Neuron (in vitro differentiated cells): ENCODE measurements around the gene PIPOX.

Experiments used
- H2AFZ ChIP-seq: one replicate; pipeline ENCODE4 v1.6.1; 2013; ENCODE audit warnings: low read depth, mild to moderate bottlenecking, inconsistent platforms, low read length, moderate library complexity
- H3K27me3 ChIP-seq: one replicate; pipeline ENCODE4 v1.6.1; 2013; ENCODE audit warnings: low read length; ENCODE audit not compliant: insufficient read depth
- H3K36me3 ChIP-seq: one replicate; pipeline ENCODE4 v1.6.1; 2013; ENCODE audit warnings: low read length; ENCODE audit not compliant: insufficient read depth
- H3K4me1 ChIP-seq: one replicate; pipeline ENCODE4 v1.6.1; 2013; ENCODE audit warnings: low read length; ENCODE audit not compliant: insufficient read depth
- H3K4me3 ChIP-seq: 2 replicates; pipeline ENCODE4 v1.5.1; 2013; ENCODE audit warnings: mild to moderate bottlenecking, low read length, moderate library complexity
- H3K9me3 ChIP-seq: one replicate; pipeline ENCODE4 v1.6.1; 2013; ENCODE audit warnings: low read length

The PIPOX gene

GRCh38 chr17:29062215-29062614, 19.3 kb downstream of the PIPOX start:
- Histone ChIP-seq H3K4me3 (no peak overlapping the region), H3K4me1 (peaks cover 16% of the 10 kb centered on the region), H2AFZ (no peak overlapping the region), H3K9me3 (no peaks in the 10 kb centered on the region), H3K27me3 (no peaks in the 10 kb centered on the region), H3K36me3 (no peaks in the 10 kb centered on the region)

DNA sequence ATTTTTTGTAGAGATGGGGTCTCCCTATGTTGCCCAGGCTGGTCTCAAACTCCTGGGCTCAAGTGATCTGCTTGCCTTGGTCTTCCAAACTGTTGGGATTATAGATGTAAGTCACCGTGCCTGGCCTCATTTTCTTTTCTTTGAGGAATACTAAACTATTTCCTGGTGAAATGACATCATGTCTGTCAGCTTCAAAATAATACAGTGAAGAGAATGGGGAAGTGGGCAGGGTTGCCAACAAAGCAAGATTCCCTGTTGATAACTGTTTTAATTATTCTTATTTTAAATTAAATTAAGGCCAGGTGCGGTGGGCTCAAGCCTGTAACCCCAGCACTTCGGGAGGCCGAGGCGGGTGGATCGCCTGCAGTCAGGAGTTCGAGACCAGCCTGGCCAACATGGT, 21.1 kb downstream of the PIPOX start:
- H3K4me1 ChIP-seq = peaks cover 16% of the 10 kb centered on the region

DNA sequence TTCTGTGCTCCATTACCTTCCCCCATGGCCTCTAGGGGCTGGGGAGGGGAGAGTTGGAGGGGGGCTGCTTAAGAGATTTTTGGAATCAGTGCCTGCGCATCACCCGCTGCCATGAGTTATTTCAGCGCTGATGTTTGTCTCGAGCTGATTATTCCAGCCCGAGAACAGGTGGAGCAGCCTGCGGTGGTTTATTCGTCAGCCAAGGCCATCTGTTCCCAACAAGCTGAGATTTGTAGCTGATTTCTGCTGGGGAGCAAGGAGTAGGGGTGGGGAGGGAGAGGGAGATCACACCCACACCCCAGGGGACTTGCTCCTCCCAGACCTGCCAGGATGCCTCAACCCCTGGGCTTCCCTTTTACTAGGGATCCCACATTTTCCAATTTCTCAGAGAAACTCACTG, 23.1 kb downstream of the PIPOX start:
- H3K9me3 ChIP-seq = no peaks in the 10 kb centered on the region
- H3K4me3 ChIP-seq = no peak overlapping the region
- H2AFZ ChIP-seq = no peak overlapping the region
- no peaks in the 10 kb centered on the region for H3K36me3 ChIP-seq
- H3K4me1 ChIP-seq = peaks cover 6% of the 10 kb centered on the region
- no peaks in the 10 kb centered on the region for H3K27me3 ChIP-seq

More for the DNA sequence above, 21.1 kb downstream of the PIPOX start:
- Histone ChIP-seq H2AFZ (no peak overlapping the region), H3K4me3 (no peak overlapping the region), H3K36me3 (no peaks in the 10 kb centered on the region), H3K9me3 (no peaks in the 10 kb centered on the region), H3K27me3 (no peaks in the 10 kb centered on the region)

GRCh38 chr17:29066606-29067005, 23.7 kb downstream of the PIPOX start:
- peaks cover 2% of the 10 kb centered on the region for H3K4me1 ChIP-seq
- H3K36me3 ChIP-seq = no peaks in the 10 kb centered on the region
- no peaks in the 10 kb centered on the region for H3K27me3 ChIP-seq
- H2AFZ ChIP-seq = no peak overlapping the region
- H3K4me3 ChIP-seq = no peak overlapping the region
- H3K9me3 ChIP-seq = no peaks in the 10 kb centered on the region

DNA sequence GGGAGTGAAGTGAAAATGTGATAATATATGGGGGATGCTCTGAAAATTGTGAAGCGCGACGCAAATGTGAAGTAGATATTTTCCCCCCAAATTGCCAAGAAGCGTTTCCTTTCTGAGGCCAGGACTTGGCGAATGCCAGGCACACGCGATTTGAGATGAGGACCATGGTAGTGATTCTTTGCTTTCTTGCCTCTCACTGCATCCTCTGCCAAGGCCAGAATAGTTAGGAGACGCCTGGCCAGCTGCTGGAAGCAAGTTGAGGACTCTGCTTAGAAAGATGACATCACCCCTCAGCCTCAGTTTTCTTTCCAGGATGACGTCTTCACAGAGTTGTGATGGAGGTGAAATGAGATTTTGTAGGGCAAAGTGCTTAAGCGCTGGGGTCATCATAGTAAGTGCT, 25.9 kb downstream of the PIPOX start:
- peaks cover 2% of the 10 kb centered on the region for H3K4me1 ChIP-seq
- no peaks in the 10 kb centered on the region for H3K27me3 ChIP-seq
- H3K4me3 ChIP-seq = no peak overlapping the region
- H3K36me3 ChIP-seq = no peaks in the 10 kb centered on the region
- no peak overlapping the region for H2AFZ ChIP-seq
- H3K9me3 ChIP-seq = no peaks in the 10 kb centered on the region

GRCh38 chr17:29069526-29070041, 26.6 kb downstream of the PIPOX start:
- H2AFZ ChIP-seq = no peak overlapping the region
- no peaks in the 10 kb centered on the region for H3K36me3 ChIP-seq
- peaks cover 1% of the 10 kb centered on the region for H3K9me3 ChIP-seq
- H3K4me3 ChIP-seq = no peak overlapping the region
- H3K27me3 ChIP-seq = no peaks in the 10 kb centered on the region
- peaks cover 2% of the 10 kb centered on the region for H3K4me1 ChIP-seq

- Histone ChIP-seq H3K36me3 (no peaks in the 10 kb centered on the region), H3K4me3 (no peak overlapping the region), H3K9me3 (peaks cover 2% of the 10 kb centered on the region), H2AFZ (no peak overlapping the region), H3K4me1 (peaks cover 2% of the 10 kb centered on the region), H3K27me3 (no peaks in the 10 kb centered on the region)
Observed at GRCh38 chr17:29070308-29070707, 27.4 kb downstream of the PIPOX start.

DNA sequence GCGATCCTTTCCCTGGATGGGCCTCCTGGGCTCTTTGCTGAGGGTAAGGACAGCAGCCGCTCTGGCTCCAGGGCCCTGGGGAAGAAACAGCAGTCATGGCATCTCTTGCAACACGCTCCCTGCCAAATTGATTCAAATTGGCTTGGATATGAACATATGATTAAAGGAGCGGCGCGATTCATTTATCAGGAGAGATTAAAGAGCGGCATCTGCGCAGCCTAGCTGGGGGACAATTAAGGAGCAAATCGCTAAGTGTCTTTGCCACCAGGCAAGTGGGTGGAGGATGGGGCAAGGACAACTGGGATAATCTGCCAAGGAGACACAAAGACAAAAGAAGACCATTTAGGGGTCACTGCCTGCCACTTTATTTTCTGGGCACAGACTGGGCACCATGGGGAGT, 27.8 kb downstream of the PIPOX start:
- Histone ChIP-seq H3K9me3 (peaks cover 2% of the 10 kb centered on the region), H3K27me3 (no peaks in the 10 kb centered on the region), H3K4me3 (no peak overlapping the region), H3K36me3 (no peaks in the 10 kb centered on the region), H3K4me1 (peaks cover 2% of the 10 kb centered on the region), H2AFZ (no peak overlapping the region)

DNA sequence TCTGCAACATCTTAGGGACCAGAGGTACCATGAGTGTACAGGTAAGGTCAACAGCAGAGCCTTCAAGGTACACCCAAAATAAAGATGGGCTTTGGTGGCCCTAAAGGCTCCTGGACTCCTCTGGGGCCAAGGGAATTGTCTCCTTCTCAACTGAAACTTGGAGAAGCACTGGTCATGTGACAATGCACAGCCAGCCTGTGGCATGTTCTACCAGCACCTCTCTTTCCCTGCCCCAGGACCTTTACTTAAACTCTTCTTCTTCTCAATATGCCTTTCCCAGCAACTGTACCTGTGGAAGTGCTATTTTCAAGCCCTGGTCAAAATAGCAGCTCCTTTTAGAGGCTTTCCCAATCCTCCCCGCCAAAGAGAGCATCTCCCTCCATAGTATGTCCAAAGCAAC, 28.4 kb downstream of the PIPOX start:
- H3K9me3 ChIP-seq = peaks cover 2% of the 10 kb centered on the region
- H3K36me3 ChIP-seq = no peaks in the 10 kb centered on the region
- no peak overlapping the region for H3K4me3 ChIP-seq
- H3K27me3 ChIP-seq = no peaks in the 10 kb centered on the region
- no peak overlapping the region for H2AFZ ChIP-seq
- H3K4me1 ChIP-seq = peaks cover 2% of the 10 kb centered on the region

DNA sequence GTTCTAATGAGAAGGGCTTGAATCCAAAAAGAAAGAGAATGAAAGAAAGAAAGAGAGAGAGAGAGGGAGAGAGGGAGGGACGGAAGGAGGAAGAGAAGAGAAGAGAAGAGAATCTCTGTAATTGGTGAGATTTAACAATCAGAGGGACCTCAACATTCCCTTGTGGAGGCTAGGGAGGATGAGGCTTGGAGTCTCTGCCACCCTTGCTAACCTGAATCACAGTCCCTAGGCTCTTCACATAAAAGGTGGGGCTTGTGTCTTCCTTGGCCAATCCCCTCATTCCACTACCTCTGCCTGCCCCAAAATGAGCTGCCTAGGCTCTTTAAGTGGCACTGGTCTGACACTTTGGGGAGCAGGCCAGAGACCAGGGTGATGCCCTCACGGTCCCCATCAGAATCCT, 30.1 kb downstream of the PIPOX start:
- Histone ChIP-seq H2AFZ (no peak overlapping the region), H3K36me3 (no peaks in the 10 kb centered on the region), H3K4me1 (peaks cover 2% of the 10 kb centered on the region), H3K9me3 (peaks cover 2% of the 10 kb centered on the region), H3K27me3 (no peaks in the 10 kb centered on the region), H3K4me3 (no peak overlapping the region)

DNA sequence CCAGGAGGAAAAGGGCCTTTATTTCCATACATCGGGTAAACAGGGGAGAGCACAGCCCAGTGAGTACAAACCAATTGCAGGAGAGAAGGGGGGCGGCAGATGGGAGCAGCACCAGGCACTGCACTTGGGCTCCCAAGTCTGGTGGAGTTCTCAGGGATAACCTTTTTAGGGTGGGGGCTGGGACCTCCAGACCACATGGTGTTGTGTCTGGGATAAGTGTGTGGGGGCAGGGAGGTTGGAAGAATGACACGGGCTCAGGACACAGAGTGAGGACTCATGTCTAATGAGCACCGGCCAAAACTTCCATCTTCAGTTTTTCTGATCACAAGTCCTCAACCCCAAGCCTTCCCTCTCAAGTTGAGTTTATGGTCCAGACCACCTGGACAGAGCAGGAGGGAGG, 30.6 kb downstream of the PIPOX start:
- Histone ChIP-seq H3K4me3 (no peak overlapping the region), H2AFZ (no peak overlapping the region), H3K4me1 (peaks cover 2% of the 10 kb centered on the region), H3K9me3 (peaks cover 2% of the 10 kb centered on the region), H3K36me3 (no peaks in the 10 kb centered on the region), H3K27me3 (no peaks in the 10 kb centered on the region)

DNA sequence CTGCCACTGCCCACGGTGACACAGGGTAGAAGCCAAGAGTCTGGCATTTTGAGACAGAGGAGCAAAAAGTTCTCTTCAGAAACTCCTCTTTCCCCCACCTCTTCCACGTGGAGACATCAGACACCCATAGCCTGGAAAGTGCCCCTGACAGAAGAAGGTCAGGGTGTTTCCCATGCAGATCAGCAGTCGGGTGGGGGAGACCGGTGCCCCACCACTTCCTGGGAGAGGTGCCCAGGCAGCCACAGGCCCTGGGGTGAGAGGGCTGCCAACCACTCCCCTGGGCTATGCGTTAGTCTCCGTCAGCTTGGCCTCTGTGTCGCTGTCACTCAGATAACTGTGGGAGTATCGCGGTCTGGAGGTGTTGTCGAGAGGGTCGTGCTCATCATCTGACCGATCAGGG, 31.5 kb downstream of the PIPOX start:
- H3K36me3 ChIP-seq = peaks cover 5% of the 10 kb centered on the region
- H3K9me3 ChIP-seq = peaks cover 2% of the 10 kb centered on the region
- H3K4me3 ChIP-seq = no peak overlapping the region
- no peaks in the 10 kb centered on the region for H3K27me3 ChIP-seq
- H2AFZ ChIP-seq = no peak overlapping the region
- peaks cover 2% of the 10 kb centered on the region for H3K4me1 ChIP-seq

DNA sequence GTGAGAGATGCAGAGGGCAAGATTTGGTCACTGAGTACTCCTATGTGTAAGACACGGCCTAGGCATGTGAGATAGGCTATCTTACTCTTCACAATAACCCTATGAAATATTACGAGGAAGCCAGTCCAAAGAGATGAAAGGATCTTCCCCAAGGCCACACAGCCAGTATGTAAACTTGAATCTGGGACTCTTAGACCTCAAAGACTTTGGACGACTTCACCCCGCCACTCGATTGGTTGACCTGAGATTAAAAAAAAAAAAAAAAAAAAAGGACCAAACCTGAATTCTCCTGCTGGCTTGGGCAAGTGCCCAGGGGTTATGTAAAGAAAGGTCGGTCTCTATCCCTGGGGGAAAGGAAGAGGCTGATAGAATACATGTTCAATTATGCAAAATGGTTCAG, 33.1 kb downstream of the PIPOX start:
- Histone ChIP-seq H3K36me3 (peaks cover 11% of the 10 kb centered on the region), H3K4me3 (no peak overlapping the region), H3K27me3 (no peaks in the 10 kb centered on the region), H2AFZ (no peak overlapping the region), H3K9me3 (peaks cover 2% of the 10 kb centered on the region), H3K4me1 (no peaks in the 10 kb centered on the region)

DNA sequence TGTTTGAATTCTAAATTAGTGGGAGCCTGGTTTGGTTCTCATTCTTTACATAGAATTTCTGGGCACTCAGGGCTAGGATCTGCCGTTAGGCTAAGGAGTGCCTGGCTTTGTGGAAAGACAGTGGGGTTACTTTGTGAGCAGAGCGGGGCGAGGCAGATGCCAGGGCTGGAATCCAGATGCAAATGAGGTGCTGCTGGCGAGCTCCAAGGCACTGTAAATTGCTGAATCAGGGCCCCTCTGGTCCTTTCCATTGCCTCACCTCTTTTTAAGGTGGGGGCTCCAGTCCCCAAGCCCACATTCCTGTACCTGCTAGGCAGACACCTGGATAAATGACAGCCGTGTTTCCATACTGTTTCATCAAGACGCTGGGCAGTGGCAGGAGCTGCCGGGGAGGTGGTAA, 33.8 kb downstream of the PIPOX start:
- no peak overlapping the region for H3K4me3 ChIP-seq
- H3K36me3 ChIP-seq = peaks cover 11% of the 10 kb centered on the region
- H3K4me1 ChIP-seq = no peaks in the 10 kb centered on the region
- H3K27me3 ChIP-seq = no peaks in the 10 kb centered on the region
- peaks cover 2% of the 10 kb centered on the region for H3K9me3 ChIP-seq
- no peak overlapping the region for H2AFZ ChIP-seq
